GM19239 (cell line): Measurements from ENCODE around the gene DPP3.

Experiments used
- DNase-seq: peaks from one replicate; pipeline ENCODE4 v3.0.0; 2011; ENCODE audit warnings: low spot score; ENCODE audit not compliant: insufficient read length
- FAIRE-seq: peaks from 2 replicates; lab custom pipeline; 2011; peaks lifted over from hg19 to GRCh38; lab: Jason Lieb, UNC

Gene DPP3

GRCh38 chr11:66549696-66550095 is 69.5 kb downstream of the DPP3 start:
- no peak for DNase-seq
- FAIRE-seq: no peak

GRCh38 chr11:66550887-66551286 is 70.7 kb downstream of the DPP3 start:
- DNase-seq (no peak), FAIRE-seq (no peak)

GRCh38 chr11:66554602-66555001 is 74.4 kb downstream of the DPP3 start:
- DNase-seq (no peak), FAIRE-seq (no peak)

DNA sequence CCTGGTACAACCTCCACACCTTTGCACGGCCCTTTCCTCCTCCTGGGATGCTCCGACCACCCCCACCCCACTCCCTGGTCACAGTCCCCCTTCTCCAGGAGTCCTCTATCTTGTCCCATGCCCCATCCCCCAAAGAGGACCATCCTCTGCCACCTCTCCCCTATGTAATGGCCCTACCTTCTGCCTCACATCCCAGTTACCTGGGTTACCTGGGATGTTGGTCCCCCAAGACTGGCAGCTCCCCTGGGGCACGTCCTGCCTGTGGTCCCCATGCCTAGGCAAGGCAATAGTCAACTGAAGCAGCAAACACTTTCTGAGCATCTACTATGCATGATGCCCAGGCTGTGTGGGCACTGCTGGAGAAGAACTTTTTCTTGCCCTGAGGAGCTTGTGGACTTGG is 75.2 kb downstream of the DPP3 start:
- no peak for FAIRE-seq
- DNase-seq: no peak

DNA sequence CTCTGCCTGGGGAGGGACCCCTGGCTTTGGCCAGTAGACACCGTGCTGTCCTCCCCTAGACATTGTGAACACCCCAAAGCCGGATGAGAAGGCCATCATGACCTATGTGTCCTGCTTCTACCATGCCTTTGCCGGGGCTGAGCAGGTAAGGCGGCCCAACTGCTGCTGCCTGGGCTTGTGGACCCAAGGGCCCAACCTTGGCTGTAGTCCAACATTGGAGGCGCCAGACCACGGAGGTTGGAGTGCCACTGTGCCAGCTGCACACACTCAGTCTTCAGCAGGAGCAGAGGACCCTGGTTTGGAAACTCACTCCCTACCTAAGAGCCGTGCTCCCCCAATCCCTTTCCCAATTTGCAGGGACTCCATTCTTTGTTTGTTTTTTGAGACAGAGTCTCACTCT is 75.9 kb downstream of the DPP3 start:
- DNase-seq (no peak), FAIRE-seq (no peak)

DNA sequence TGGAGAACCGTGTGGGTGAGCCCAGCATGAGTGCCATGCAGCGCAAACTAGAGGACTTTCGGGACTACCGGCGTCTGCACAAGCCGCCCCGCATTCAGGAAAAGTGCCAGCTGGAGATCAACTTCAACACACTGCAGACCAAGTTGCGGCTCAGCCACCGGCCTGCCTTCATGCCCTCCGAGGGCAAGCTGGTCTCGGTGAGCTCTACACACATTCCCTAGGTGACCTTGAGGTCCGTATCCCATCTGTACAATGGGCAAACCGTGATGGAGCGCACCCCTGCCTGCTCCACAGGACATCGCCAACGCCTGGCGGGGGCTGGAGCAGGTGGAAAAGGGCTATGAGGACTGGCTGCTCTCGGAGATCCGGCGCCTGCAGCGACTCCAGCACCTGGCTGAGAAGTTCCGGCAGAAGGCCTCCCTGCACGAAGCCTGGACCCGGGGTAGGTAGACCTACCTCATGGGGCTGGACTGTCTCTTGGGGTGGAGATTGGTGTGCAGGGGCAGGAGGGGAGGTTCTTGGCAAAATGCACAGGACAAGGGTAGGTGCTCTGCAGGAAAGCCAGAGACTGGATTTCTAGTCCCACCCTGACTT is 77.6 kb downstream of the DPP3 start:
- no peak for DNase-seq
- FAIRE-seq: no peak
